Heart right ventricle (tissue), 16 donors: ENCODE data around the gene TLCD5. TPM values are rescaled to one million over a fixed set of nuclear protein-coding genes. Genes with fewer than 3 reads are reported as not detected.

ENCODE experiments used
- ATAC-seq, 8 donors: fragments of 200-7000 bp; cut with Tn5 transposase; one replicate each; pipeline ENCODE4 v1.9.1; 2020; ENCODE audit warnings: mild to moderate bottlenecking in 8 of 8, moderate library complexity in 8 of 8, moderate number of reproducible peaks in 1 of 8
- DNase-seq, 2 donors: peaks; one replicate each; pipeline ENCODE4 v3.0.0-alpha.2; 2020
- H3K27ac ChIP-seq, 10 donors: fragments of 200-600 bp; sonication (generic) in 2 of 10; one replicate each; pipeline versions ENCODE4 v1.5.0 to v1.8.0; 2020 to 2022; ENCODE audit warnings: mild to moderate bottlenecking in 3 of 10
- H3K27me3 ChIP-seq, 7 donors: fragments of 200-600 bp; one replicate each; pipeline ENCODE4 v1.8.0; 2021 to 2022; ENCODE audit warnings: mild to moderate bottlenecking in 2 of 7
- H3K36me3 ChIP-seq, 9 donors: fragments of 200-600 bp; sonication (generic) in 1 of 9; one replicate each; pipeline versions ENCODE4 v1.5.0 to v1.8.0; 2020 to 2022; ENCODE audit warnings: mild to moderate bottlenecking in 2 of 9
- H3K4me1 ChIP-seq, 9 donors: fragments of 200-600 bp; sonication (generic) in 1 of 9; one replicate each; pipeline versions ENCODE4 v1.5.0 to v1.8.0; 2020 to 2022; ENCODE audit warnings: mild to moderate bottlenecking in 4 of 9
- H3K4me3 ChIP-seq, 10 donors: fragments of 200-600 bp; sonication (generic) in 2 of 10; one replicate each; pipeline versions ENCODE4 v1.5.0 to v1.8.0; 2020 to 2022; ENCODE audit warnings: mild to moderate bottlenecking in 7 of 10, moderate library complexity in 2 of 10
- H3K9me3 ChIP-seq, 11 donors: fragments of 200-600 bp in 10 of 11; sonication (generic) in 2 of 11; one replicate each; pipeline versions ENCODE4 v1.5.0 to v1.8.0; 2013 to 2022; ENCODE audit warnings: mild to moderate bottlenecking in 2 of 11, control low read depth in 1 of 11, moderate library complexity in 1 of 11
- CTCF ChIP-seq, 9 donors: fragments of 200-600 bp; sonication (generic) in 2 of 9; IDR thresholded peaks; one replicate each; pipeline versions ENCODE4 v1.5.0 to v1.8.0; 2021 to 2022; ENCODE audit warnings: antibody characterized with exemption in 9 of 9, mild to moderate bottlenecking in 5 of 9, moderate library complexity in 1 of 9
- WGBS, 2 donors: extraction: QIAGEN DNeasy Blood & Tissue Kit; methylation state at CpG; one replicate each; pipeline ENCODE4 v1.1.7; 2013; ENCODE audit warnings: inconsistent platforms in 1 of 2; 5-methylcytosine and 5-hydroxymethylcytosine counted together
- intact Hi-C, 10 donors: fragments of 100-400 bp; cut with DNase I; formaldehyde crosslinking; loops; one replicate each; pipeline versions ENCODE4 v1.11.1 to v1.14.2; 2022
- polyA plus RNA-seq, 2 donors: library from polyadenylated mRNA; stranded (reverse); fragments of 200-250 nt; gene quantifications; one replicate each; pipeline ENCODE4 v1.2.3, GENCODE V29; 2013
- total RNA-seq, 10 donors: library from RNA; stranded (reverse); fragmentation: NEBNext Ultra II Directional in 3 of 10; extraction: Animal tissue kit (Norgen Biotek cat#: 25700) in 3 of 10; gene quantifications; one replicate each; pipeline versions ENCODE4 v1.2.1 to v1.2.4, GENCODE V29; 2021 to 2023
- donor health status: Arrhythmogenic right ventricular cardiomyopathy.
- donor health status: ischemic (EF 13 %, LVEDD 7.1; RV severe dilation, severe dysfunction).
- donor health status: healthy with polysubstance abuse.
- donor health status: DM: no; HTN: yes; CAD: no.
- donor health status: DM: no; HTN: no; CAD: no.
- donor health status: ischemic (EF 25% LVEDD 6.9; RV normal size, moderate dysfunction).
- donor health status: ischemic (EF 25% LVEDD 5.7; RV mildly dilated, moderate dysfunction).
- donor health status: healthy.
- donor health status: DM: yes; HTN: yes; CAD: no.
- donor health status: Ischemic cardiomyopathy.
- donor health status: ischemic (EF 35%, LVEDD 5.7; RV mildly dilated, moderate dysfunction).
- donor health status: nonischemic (EF 11% LVEDD 7.7; RV severe dilation, severe dysfunction).
- donor health status: DM: yes; HTN: yes; CAD: no.
- donor health status: PGD.
- donor health status: ischemic (EF 29% LVEDD 5.4; RV normal size, mild dysfunction).
- donor health status: nonischemic (EF 23%, LVEDD 6.1; RV moderate dilation, normal function).

TLCD5 gene
- total and polyA plus RNA-seq, 12 donors: 4.1 to 14.5 (median 10.7) TPM

GRCh38 chr11:120306519-120307242, 18.4 kb upstream of the TLCD5 start:
- H3K36me3 ChIP-seq: no peaks in the 10 kb centered on the region
- intact Hi-C loops: no loop called here
- peaks cover 0 to 9% (median 0%) of the 10 kb centered on the region in 7 donors for H3K27me3 ChIP-seq
- DNase-seq (peak in 1 of 2 donors; percentile 28), ATAC-seq (peak in 4 of 8 donors; percentile 10 to 40 (median 20))
- no peaks in the 10 kb centered on the region for H3K9me3 ChIP-seq
- peaks cover 0 to 6% (median 0%) of the 10 kb centered on the region in 9 donors for H3K4me1 ChIP-seq
- 52 to 54% methylated on average over 11 of the region's 11 CpGs for WGBS, 2 donors
- H3K4me3 ChIP-seq: no peak overlapping the region
- TF ChIP-seq CTCF (IDR thresholded peaks at IDR 0.05): peak in 4 of 9 donors; percentile 16 to 44 (median 24)
- no peak overlapping the region for H3K27ac ChIP-seq

GRCh38 chr11:120307476-120307875, 17.6 kb upstream of the TLCD5 start:
- WGBS, 2 donors: 93 to 97% methylated on average over 11 of the region's 11 CpGs
- no peaks in the 10 kb centered on the region for H3K9me3 ChIP-seq
- ATAC-seq: no peak
- no peak overlapping the region for H3K4me3 ChIP-seq
- DNase-seq: no peak
- no peak for TF ChIP-seq CTCF (IDR thresholded peaks at IDR 0.05)
- no peak overlapping the region for H3K27ac ChIP-seq
- H3K4me1 ChIP-seq: peaks cover 0 to 6% (median 0%) of the 10 kb centered on the region in 9 donors
- H3K36me3 ChIP-seq: no peaks in the 10 kb centered on the region
- H3K27me3 ChIP-seq: peaks cover 0 to 9% (median 0%) of the 10 kb centered on the region in 7 donors
- intact Hi-C loops: no loop called here

- no peaks in the 10 kb centered on the region for H3K9me3 ChIP-seq
- H3K4me1 ChIP-seq: peaks cover 0 to 6% (median 0%) of the 10 kb centered on the region in 9 donors
- ATAC-seq: no peak
- peaks cover 0 to 9% (median 0%) of the 10 kb centered on the region in 7 donors for H3K27me3 ChIP-seq
- TF ChIP-seq CTCF (IDR thresholded peaks at IDR 0.05): no peak
- no peak overlapping the region for H3K4me3 ChIP-seq
- no peak overlapping the region for H3K27ac ChIP-seq
- 86 to 89% methylated on average over 7 of the region's 7 CpGs for WGBS, 2 donors
- intact Hi-C loops: no loop called here
- no peak for DNase-seq
- no peaks in the 10 kb centered on the region for H3K36me3 ChIP-seq
Observed at GRCh38 chr11:120308081-120308480, 17.0 kb upstream of the TLCD5 start.

GRCh38 chr11:120310870-120311269, 14.2 kb upstream of the TLCD5 start:
- DNase-seq (no peak), ATAC-seq (no peak)
- peaks cover 0 to 8% (median 0%) of the 10 kb centered on the region in 7 donors for H3K27me3 ChIP-seq
- H3K36me3 ChIP-seq: no peaks in the 10 kb centered on the region
- H3K4me1 ChIP-seq: peaks cover 0 to 16% (median 4%) of the 10 kb centered on the region in 9 donors
- H3K4me3 ChIP-seq: no peak overlapping the region
- no peak overlapping the region for H3K27ac ChIP-seq
- intact Hi-C loops: no loop called here
- 60 to 68% methylated on average over 3 of the region's 3 CpGs for WGBS, 2 donors
- no peak for TF ChIP-seq CTCF (IDR thresholded peaks at IDR 0.05)
- no peaks in the 10 kb centered on the region for H3K9me3 ChIP-seq
